Endothelial cell of umbilical vein (primary cell): Measurements from ENCODE around the gene SFXN3. TPM values are rescaled to one million over a fixed set of nuclear protein-coding genes. Genes with fewer than 3 reads are reported as not detected.

Source experiments
- BruUV-seq: library from RNA; stranded (reverse); fragments of 400-500 nt; replicated peaks from 2 replicates; lab custom pipeline; 2021; lab: Mats Ljungman, UMichigan
- CTCF ChIA-PET: fragments of 300-600, 350-600 bp; sonication (Branson Sonifier 250); formaldehyde crosslinking; loops from one replicate; lab custom pipeline; 2021; ENCODE audit warnings: antibody characterized with exemption, inconsistent platforms; lab: Charles Lee
- POLR2A ChIA-PET: fragments of 300-600, 350-600 bp; sonication (Branson Sonifier 250); formaldehyde crosslinking; loops from one replicate; lab custom pipeline; 2021; ENCODE audit warnings: antibody characterized with exemption, inconsistent platforms; lab: Charles Lee
- DNase-seq: peaks from one replicate; pipeline ENCODE4 v3.0.0-alpha.2; 2011; ENCODE audit warnings: low read depth, low spot score
- FAIRE-seq: peaks from 2 replicates; lab custom pipeline; 2011; peaks lifted over from hg19 to GRCh38; lab: Jason Lieb, UNC
- H2AFZ ChIP-seq: 2 replicates; pipeline ENCODE4 v1.6.0; 2012; ENCODE audit warnings: low read depth, low read length, control low read depth, inconsistent platforms
- H3K27ac ChIP-seq: 2 replicates; pipeline ENCODE4 v1.5.1; 2011; ENCODE audit warnings: low read depth, mild to moderate bottlenecking, control low read depth, low read length, moderate library complexity; ENCODE audit not compliant: insufficient read depth
- H3K27me3 ChIP-seq, 2 experiments: 2 replicates each; pipeline versions ENCODE4 v1.6.0 to v1.6.1; 2011; ENCODE audit warnings: low read length in 2 of 2, mixed read lengths in 1 of 2; ENCODE audit not compliant: control insufficient read depth in 2 of 2, insufficient read depth in 2 of 2
- H3K36me3 ChIP-seq, 2 experiments: 2 replicates in 1 of 2; 3 replicates in 1 of 2; pipeline ENCODE4 v1.5.1; 2011; ENCODE audit warnings: low read length in 2 of 2, mild to moderate bottlenecking in 1 of 2, moderate library complexity in 1 of 2; ENCODE audit not compliant: control insufficient read depth in 2 of 2, insufficient read depth in 2 of 2; ENCODE audit errors: extremely low read depth in 1 of 2
- H3K4me1 ChIP-seq: 3 replicates; pipeline ENCODE4 v1.5.1; 2011; ENCODE audit warnings: mild to moderate bottlenecking, low read length; ENCODE audit not compliant: control insufficient read depth, insufficient read depth; ENCODE audit errors: extremely low read depth
- H3K4me2 ChIP-seq: 2 replicates; pipeline ENCODE4 v1.6.1; 2011; ENCODE audit warnings: low read length, control low read depth, mixed read lengths; ENCODE audit not compliant: insufficient read depth
- H3K4me3 ChIP-seq, 3 experiments: fragments of 200-600 bp in 1 of 3; sonication (generic), shearing (Covaris generic) in 1 of 3; replicated peaks in 1 of 3; 2 replicates each; pipeline ENCODE4 v1.5.1; 2011 to 2016; ENCODE audit warnings: control low read depth in 3 of 3, low read length in 3 of 3, mild to moderate bottlenecking in 2 of 3, inconsistent platforms in 1 of 3, low read depth in 1 of 3, moderate library complexity in 1 of 3; ENCODE audit not compliant: insufficient read depth in 1 of 3
- H3K79me2 ChIP-seq: 2 replicates; pipeline ENCODE4 v1.6.0; 2012; ENCODE audit warnings: low read length, inconsistent platforms; ENCODE audit not compliant: control insufficient read depth, insufficient read depth
- H3K9ac ChIP-seq: replicated peaks from 2 replicates; pipeline ENCODE3; 2011; ENCODE audit warnings: low read length, control low read depth; ENCODE audit not compliant: insufficient read depth; ENCODE audit errors: extremely low read depth
- H3K9me1 ChIP-seq: replicated peaks from 3 replicates; pipeline ENCODE4 v1.6.0; 2011; ENCODE audit warnings: mild to moderate bottlenecking, low read length; ENCODE audit not compliant: control insufficient read depth, insufficient read depth; ENCODE audit errors: extremely low read depth
- H3K9me3 ChIP-seq: replicated peaks from 2 replicates; pipeline ENCODE4 v1.5.1; 2012; ENCODE audit warnings: low read length, inconsistent platforms; ENCODE audit not compliant: control insufficient read depth, insufficient read depth
- H4K20me1 ChIP-seq: replicated peaks from 2 replicates; pipeline ENCODE3; 2011; ENCODE audit warnings: mild to moderate bottlenecking, low read length; ENCODE audit not compliant: control insufficient read depth, insufficient read depth; ENCODE audit errors: extremely low read depth
- EZH2 ChIP-seq: IDR thresholded peaks from 2 replicates; pipeline ENCODE4 v1.6.1; 2012; ENCODE audit warnings: borderline replicate concordance, low read depth, mild to moderate bottlenecking, moderate library complexity, low read length, inconsistent platforms; ENCODE audit not compliant: severe bottlenecking
- FOS ChIP-seq: IDR thresholded peaks from 2 replicates; pipeline ENCODE4 v1.6.1; 2011; ENCODE audit warnings: mild to moderate bottlenecking, low read length, moderate library complexity, borderline replicate concordance; ENCODE audit not compliant: insufficient read depth
- GATA2 ChIP-seq: IDR thresholded peaks from 2 replicates; pipeline ENCODE4 v1.7.0; 2011; ENCODE audit warnings: low read depth, mild to moderate bottlenecking, moderate library complexity, mixed read lengths, low read length; ENCODE audit not compliant: insufficient read length, insufficient read depth
- JUN ChIP-seq: IDR thresholded peaks from 2 replicates; pipeline ENCODE4 v1.6.1; 2011; ENCODE audit warnings: borderline replicate concordance, low read depth; ENCODE audit not compliant: insufficient read length, insufficient read depth
- MYC ChIP-seq: IDR thresholded peaks from one replicate; pipeline ENCODE4 v1.6.1; 2011; ENCODE audit warnings: mild to moderate bottlenecking, low read depth, low read length
- POLR2A ChIP-seq: IDR thresholded peaks from 2 replicates; pipeline ENCODE4 v1.6.1; 2012; ENCODE audit warnings: low read depth, mild to moderate bottlenecking, control low read depth, low read length
- POLR2AphosphoS5 ChIP-seq: IDR thresholded peaks from 2 replicates; pipeline ENCODE4 v1.6.1; 2012; ENCODE audit warnings: low read depth, mild to moderate bottlenecking, control low read depth, low read length, moderate library complexity; ENCODE audit not compliant: insufficient read depth
- dilution Hi-C: fragments of 300-500 bp; cut with MboI; formaldehyde crosslinking; loops from one replicate; pipeline ENCODE4 v1.15.0; 2019; ENCODE audit warnings: low sequenced_read_pairs; ENCODE audit not compliant: extremely low pct_ligation_motif_present
- intact Hi-C: fragments of 100-400 bp; cut with micrococcal nuclease; formaldehyde crosslinking; loops from one replicate; pipeline ENCODE4 v1.10.0; 2022
- polyA plus RNA-seq, 4 experiments: library from polyadenylated mRNA; depleted of rRNA in 3 of 4; stranded (reverse) in 3 of 4; unstranded in 1 of 4; fragments of >200 nt; gene quantifications; 2 replicates each; pipeline versions ENCODE4 v1.2.1 to v1.2.3, GENCODE V29; 2011 to 2012; ENCODE audit warnings: missing spikeins in 1 of 4
- total RNA-seq: library from RNA; stranded (reverse); gene quantifications from 2 replicates; pipeline ENCODE4 v1.2.3, GENCODE V29; 2021
- TF ChIP-seq, protein P1 (sequence below): IDR thresholded peaks from 2 replicates; pipeline ENCODE4 v1.6.1; 2011; ENCODE audit not compliant: insufficient read depth, insufficient read length
- TF ChIP-seq, protein P2 (sequence below), 2 donors: IDR thresholded peaks; 1 replicate in 1 of 2; 2 replicates in 1 of 2; pipeline ENCODE4 v1.5.1; 2011; ENCODE audit warnings: low read length in 2 of 2, mild to moderate bottlenecking in 2 of 2, moderate library complexity in 2 of 2, control low read depth in 1 of 2, inconsistent platforms in 1 of 2, low read depth in 1 of 2; ENCODE audit not compliant: insufficient read depth in 1 of 2; ENCODE audit errors: extremely low read depth in 1 of 2

SFXN3 gene
- total and polyA plus RNA-seq, 2 donors (not counting 3 experiments of a cell fraction or from before 2014, with no cell fraction given) = 83.1 to 117 TPM

DNA sequence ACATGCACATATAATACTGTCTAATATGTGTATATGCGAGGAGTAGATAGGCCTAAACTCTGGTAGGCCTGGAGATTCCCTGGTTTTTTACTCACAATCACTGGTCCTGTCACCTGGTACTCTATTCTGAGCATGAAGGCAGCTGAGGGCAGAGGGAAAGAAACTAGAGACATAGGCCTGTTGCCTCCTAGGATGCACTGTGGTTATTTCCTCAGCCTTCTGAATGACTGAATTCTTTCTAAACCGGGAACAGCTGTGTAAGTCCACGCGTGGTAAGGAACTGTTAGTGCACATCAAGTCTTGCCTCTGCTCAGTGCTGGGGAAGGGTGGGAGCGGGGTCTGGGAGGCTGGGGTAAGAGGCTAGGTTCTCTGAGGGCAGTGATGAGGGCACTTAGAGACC lies 38.4 kb downstream of the SFXN3 start:
- Histone ChIP-seq H3K9me3 (no peaks in the 10 kb centered on the region), H4K20me1 (no peaks in the 10 kb centered on the region), H3K4me1 (peaks cover 18% of the 10 kb centered on the region), H3K27ac (no peak overlapping the region), H3K79me2 (no peaks in the 10 kb centered on the region), H2AFZ (no peak overlapping the region), H3K4me2 (no peak overlapping the region), H3K9me1 (no peaks in the 10 kb centered on the region), H3K27me3 (peaks cover 10 to 17% of the 10 kb centered on the region in 2 experiments), H3K36me3 (no peaks in the 10 kb centered on the region), H3K4me3 (no peak overlapping the region), H3K9ac (no peak overlapping the region)
- POLR2A ChIA-PET = no interaction called here
- intact Hi-C loops (loop anchor here (5.0 kb wide), 1 partner anchor 37 kb away; the partner anchor contains the start of genes PDZD7 and SFXN3), dilution Hi-C loops (no loop called here)
- TF ChIP-seq JUN = no peak
- TF ChIP-seq GATA2 = no peak
- TF ChIP-seq POLR2A = no peak
- TF ChIP-seq, protein P1, sequence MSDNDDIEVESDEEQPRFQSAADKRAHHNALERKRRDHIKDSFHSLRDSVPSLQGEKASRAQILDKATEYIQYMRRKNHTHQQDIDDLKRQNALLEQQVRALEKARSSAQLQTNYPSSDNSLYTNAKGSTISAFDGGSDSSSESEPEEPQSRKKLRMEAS = no peak
- no peak for TF ChIP-seq EZH2
- TF ChIP-seq MYC = no peak
- TF ChIP-seq, protein P2, sequence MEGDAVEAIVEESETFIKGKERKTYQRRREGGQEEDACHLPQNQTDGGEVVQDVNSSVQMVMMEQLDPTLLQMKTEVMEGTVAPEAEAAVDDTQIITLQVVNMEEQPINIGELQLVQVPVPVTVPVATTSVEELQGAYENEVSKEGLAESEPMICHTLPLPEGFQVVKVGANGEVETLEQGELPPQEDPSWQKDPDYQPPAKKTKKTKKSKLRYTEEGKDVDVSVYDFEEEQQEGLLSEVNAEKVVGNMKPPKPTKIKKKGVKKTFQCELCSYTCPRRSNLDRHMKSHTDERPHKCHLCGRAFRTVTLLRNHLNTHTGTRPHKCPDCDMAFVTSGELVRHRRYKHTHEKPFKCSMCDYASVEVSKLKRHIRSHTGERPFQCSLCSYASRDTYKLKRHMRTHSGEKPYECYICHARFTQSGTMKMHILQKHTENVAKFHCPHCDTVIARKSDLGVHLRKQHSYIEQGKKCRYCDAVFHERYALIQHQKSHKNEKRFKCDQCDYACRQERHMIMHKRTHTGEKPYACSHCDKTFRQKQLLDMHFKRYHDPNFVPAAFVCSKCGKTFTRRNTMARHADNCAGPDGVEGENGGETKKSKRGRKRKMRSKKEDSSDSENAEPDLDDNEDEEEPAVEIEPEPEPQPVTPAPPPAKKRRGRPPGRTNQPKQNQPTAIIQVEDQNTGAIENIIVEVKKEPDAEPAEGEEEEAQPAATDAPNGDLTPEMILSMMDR (IDR thresholded peaks at IDR 0.05; ENCODE audit: extremely low read depth in 1 of 2, insufficient read depth in 1 of 2, low read depth in 1 of 2, low read length in 2 of 2) = no peak
- TF ChIP-seq POLR2AphosphoS5 = no peak
- no peak for TF ChIP-seq FOS
- no peak for FAIRE-seq
- DNase-seq = no peak
- CTCF ChIA-PET = interaction anchor here (0.8 to 13.1 kb wide), 7 partner anchors 9 to 72 kb away, joined by 3 to 290 read pairs (median 32); no protein-coding TSS in a partner anchor
- no TSS peak for BruUV-seq
